GM12873 (cell line): ENCODE results near the gene NIP7.

Experiments
- TF ChIP-seq, protein P1 (sequence below): IDR thresholded peaks from 2 replicates; pipeline ENCODE4 v1.5.1; 2012; ENCODE audit warnings: low read depth, mild to moderate bottlenecking, moderate library complexity, low read length, control low read depth; ENCODE audit not compliant: insufficient read depth; ENCODE audit errors: missing control alignments

Gene NIP7

GRCh38 chr16:69339289-69340094 lies at the start of gene NIP7, which contains the start of gene COG8:
Gene NIP7, plus strand, starts transcription at chr16:69339772. Its CDS starts 58 bp downstream, at chr16:69339830.
Gene COG8, minus strand, starts transcription at chr16:69339564. Its CDS starts 12 bp downstream, at chr16:69339552.
- TF ChIP-seq, protein P1, sequence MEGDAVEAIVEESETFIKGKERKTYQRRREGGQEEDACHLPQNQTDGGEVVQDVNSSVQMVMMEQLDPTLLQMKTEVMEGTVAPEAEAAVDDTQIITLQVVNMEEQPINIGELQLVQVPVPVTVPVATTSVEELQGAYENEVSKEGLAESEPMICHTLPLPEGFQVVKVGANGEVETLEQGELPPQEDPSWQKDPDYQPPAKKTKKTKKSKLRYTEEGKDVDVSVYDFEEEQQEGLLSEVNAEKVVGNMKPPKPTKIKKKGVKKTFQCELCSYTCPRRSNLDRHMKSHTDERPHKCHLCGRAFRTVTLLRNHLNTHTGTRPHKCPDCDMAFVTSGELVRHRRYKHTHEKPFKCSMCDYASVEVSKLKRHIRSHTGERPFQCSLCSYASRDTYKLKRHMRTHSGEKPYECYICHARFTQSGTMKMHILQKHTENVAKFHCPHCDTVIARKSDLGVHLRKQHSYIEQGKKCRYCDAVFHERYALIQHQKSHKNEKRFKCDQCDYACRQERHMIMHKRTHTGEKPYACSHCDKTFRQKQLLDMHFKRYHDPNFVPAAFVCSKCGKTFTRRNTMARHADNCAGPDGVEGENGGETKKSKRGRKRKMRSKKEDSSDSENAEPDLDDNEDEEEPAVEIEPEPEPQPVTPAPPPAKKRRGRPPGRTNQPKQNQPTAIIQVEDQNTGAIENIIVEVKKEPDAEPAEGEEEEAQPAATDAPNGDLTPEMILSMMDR, result peak; percentile 86

DNA sequence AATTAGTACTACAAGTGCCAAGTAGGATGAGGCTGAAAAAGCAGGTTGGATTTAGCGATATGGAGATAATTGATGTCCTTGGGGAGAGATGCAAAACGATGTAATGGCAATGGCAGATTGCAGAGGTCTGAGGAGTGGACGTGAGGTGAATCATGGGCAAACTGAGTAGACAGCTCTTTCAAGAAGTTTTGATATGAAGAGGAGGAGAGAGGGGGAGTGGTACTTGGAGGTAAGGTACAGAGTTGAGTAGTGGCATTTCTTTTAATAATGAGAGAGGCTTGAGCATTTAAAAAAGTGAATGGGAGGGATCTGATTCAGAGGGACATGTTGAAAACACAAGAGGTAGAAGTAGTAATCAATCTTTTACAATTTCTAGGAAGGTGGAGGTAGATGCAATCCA lies 46.2 kb upstream of the NIP7 start:
- TF ChIP-seq, protein P1, result no peak

DNA sequence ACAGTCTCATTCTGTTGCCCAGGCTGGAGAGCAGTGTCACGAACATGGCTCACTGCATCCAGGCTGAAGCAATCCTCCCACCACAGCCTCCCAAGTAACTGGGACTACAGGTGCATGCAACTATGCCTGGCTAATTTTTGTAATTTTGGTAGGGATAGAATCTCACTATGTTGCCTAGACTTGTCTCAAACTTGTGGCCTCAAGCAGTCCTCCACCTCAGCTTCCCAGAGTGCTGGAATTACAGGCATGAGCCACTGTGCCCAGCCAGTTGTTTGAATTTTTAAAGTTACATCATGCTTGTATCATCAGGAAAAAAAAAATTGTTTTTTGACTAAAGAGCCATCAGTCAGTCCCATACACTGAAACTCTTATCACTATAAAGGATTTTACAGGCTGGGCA lies 45.5 kb upstream of the NIP7 start:
- TF ChIP-seq, protein P1, result no peak

- TF ChIP-seq, protein P1, result no peak
Observed at GRCh38 chr16:69298261-69298660, 41.3 kb upstream of the NIP7 start.

DNA sequence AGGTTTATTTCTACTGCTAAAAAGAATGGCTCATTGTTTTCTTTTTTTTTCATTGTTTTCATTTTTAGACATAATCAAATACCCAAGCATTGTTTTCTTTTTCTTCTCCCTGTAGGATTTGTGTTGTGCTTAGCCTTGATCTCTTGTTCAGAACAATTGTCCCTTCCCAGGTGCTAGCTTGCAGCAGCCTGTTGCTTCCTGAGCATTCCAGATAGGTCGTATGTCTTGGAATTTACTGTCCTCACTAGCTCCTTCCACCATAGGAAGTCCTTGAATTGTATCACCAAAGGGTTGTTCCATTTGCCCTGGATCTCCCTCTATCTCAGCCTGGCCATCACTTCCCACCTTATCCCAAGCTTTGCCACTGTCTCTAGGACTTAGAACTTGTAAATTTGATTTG lies 38.4 kb upstream of the NIP7 start:
- TF ChIP-seq, protein P1, result no peak

- TF ChIP-seq, protein P1, result no peak
Observed at GRCh38 chr16:69301861-69302260, 37.7 kb upstream of the NIP7 start.

DNA sequence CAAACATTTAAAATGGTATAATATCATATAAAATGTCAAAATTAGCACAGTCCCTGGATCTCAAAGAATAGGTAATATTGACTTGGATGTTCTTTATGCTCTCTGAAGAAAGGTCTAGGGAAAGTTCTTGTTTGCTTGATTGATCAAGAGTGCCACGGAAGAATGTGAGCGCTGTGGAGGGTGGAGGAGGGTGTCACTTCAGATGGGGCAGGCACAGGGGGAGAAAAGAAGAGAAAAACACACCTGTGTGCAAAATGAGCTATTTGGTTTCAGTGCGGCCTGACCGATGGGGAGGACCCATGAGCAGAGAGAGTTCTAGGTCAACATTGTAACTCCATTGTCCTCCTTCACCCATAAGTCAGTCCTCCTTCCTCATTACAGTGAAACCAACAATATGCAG lies 37.3 kb upstream of the NIP7 start:
- TF ChIP-seq, protein P1, result no peak
